DOHH2 (cell line): ENCODE measurements around the gene FREM1.

Experiments used
- EZH2phosphoT487 ChIP-seq: fragments of 200-600 bp; sonication (generic); IDR thresholded peaks from 2 replicates; pipeline ENCODE4 v1.6.1; 2017; ENCODE audit warnings: borderline replicate concordance, mild to moderate bottlenecking, antibody characterized with exemption, low read length, moderate library complexity, mixed read lengths
- TF ChIP-seq, protein P1 (sequence below): fragments of 200-600 bp; sonication (generic); IDR thresholded peaks from one replicate; pipeline ENCODE4 v1.5.1; 2014; ENCODE audit warnings: antibody characterized with exemption, mild to moderate bottlenecking, low read depth, low read length; ENCODE audit not compliant: poor library complexity, severe bottlenecking

DNA sequence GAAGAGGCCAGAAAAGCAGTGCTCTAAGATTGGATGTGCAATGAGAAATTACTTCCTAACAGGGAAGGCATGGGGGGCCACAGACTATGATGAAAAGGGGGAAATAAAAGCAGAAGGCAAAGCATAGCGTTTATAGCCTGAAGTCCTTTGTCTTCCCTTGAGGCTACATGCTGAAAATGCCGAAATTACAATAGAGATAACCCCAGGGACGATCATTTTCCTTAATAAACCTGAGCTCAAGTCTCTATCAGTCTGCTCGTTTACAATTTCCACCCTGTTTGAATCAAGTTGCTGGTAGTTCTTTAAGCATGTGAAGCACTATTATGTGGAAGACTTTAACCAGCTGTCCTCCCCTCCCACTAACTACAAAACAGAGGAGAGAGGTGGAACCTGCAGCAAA, 60.4 kb downstream of the FREM1 start:
- TF ChIP-seq, protein P1, sequence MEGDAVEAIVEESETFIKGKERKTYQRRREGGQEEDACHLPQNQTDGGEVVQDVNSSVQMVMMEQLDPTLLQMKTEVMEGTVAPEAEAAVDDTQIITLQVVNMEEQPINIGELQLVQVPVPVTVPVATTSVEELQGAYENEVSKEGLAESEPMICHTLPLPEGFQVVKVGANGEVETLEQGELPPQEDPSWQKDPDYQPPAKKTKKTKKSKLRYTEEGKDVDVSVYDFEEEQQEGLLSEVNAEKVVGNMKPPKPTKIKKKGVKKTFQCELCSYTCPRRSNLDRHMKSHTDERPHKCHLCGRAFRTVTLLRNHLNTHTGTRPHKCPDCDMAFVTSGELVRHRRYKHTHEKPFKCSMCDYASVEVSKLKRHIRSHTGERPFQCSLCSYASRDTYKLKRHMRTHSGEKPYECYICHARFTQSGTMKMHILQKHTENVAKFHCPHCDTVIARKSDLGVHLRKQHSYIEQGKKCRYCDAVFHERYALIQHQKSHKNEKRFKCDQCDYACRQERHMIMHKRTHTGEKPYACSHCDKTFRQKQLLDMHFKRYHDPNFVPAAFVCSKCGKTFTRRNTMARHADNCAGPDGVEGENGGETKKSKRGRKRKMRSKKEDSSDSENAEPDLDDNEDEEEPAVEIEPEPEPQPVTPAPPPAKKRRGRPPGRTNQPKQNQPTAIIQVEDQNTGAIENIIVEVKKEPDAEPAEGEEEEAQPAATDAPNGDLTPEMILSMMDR = no peak
- no peak for TF ChIP-seq EZH2phosphoT487
